ENCODE results near the gene PSMB10. TPM values are rescaled to one million over a fixed set of nuclear protein-coding genes. Genes with fewer than 3 reads are reported as not detected.
"Not testable (repeated sequence)": the region's sequence is repeated elsewhere in the genome, so short reads cannot be mapped to it uniquely, and the experiment has no call there.

PSMB10 gene
- total and polyA plus RNA-seq, 2 of the 4 experiments (the other 2 are of a cell fraction) = 28.7 to 36.7 TPM

GRCh38 chr16:67915496-67915769 is 21.2 kb downstream of the PSMB10 start:
- H3K27ac ChIP-seq (ENCODE audit: insufficient read depth, low read length); H3K4me3 ChIP-seq (ENCODE audit: insufficient read depth, low read depth, low read length); H4K91ac ChIP-seq (ENCODE audit: insufficient read depth, low read depth, low read length); dilution Hi-C loops (cut with HindIII; ENCODE audit: low sequenced_read_pairs, unreplicated experiment); H3K18ac ChIP-seq (ENCODE audit: low read depth, low read length); intact Hi-C loops (cut with micrococcal nuclease); H2BK5ac ChIP-seq (ENCODE audit: low read depth, low read length, poor library complexity, severe bottlenecking); H2AK9ac ChIP-seq (replicated peaks; ENCODE audit: low read depth, low read length, poor library complexity); CTCF ChIA-PET; H2BK15ac ChIP-seq (ENCODE audit: low read depth, low read length); H2BK120ac ChIP-seq (ENCODE audit: low read depth, low read length); POLR2A ChIA-PET (ENCODE audit: unreplicated experiment); H2AFZ ChIP-seq (replicated peaks; ENCODE audit: low read length, poor library complexity); H3K4ac ChIP-seq (ENCODE audit: low read depth, low read length); H4K5ac ChIP-seq (ENCODE audit: low read depth, low read length); in situ Hi-C loops (cut with MboI; ENCODE audit: low sequenced_read_pairs); H3K4me2 ChIP-seq (ENCODE audit: low read depth, low read length); H2BK20ac ChIP-seq (ENCODE audit: low read depth, low read length); H3K14ac ChIP-seq (replicated peaks; ENCODE audit: low read depth, low read length); H3K23ac ChIP-seq (ENCODE audit: low read depth, low read length); H3K27me3 ChIP-seq (ENCODE audit: control insufficient read depth, insufficient read depth, low read length); H3K9ac ChIP-seq (ENCODE audit: low read depth, low read length); H3K56ac ChIP-seq (ENCODE audit: extremely low read depth, insufficient read depth, low read length); BruUV-seq (replicated peaks); H2AK5ac ChIP-seq (ENCODE audit: low read depth, low read length); H3K9me3 ChIP-seq (ENCODE audit: control insufficient read depth, insufficient read depth, low read length); DNase-seq; ATAC-seq (ENCODE audit: low read depth); H4K8ac ChIP-seq (ENCODE audit: low read depth in 2 of 2, low read length in 2 of 2): not testable (repeated sequence)
- Histone ChIP-seq H3K9me1 (ENCODE audit: insufficient read depth, low read length) (peaks cover 32% of the 10 kb centered on the region), H3K36me3 (ENCODE audit: control insufficient read depth, insufficient read depth, low read length) (peaks cover 18% of the 10 kb centered on the region), H3K4me1 (ENCODE audit: control insufficient read depth, insufficient read depth, low read length) (peaks cover 23% of the 10 kb centered on the region), H4K20me1 (ENCODE audit: insufficient read depth, low read length) (peaks cover 51% of the 10 kb centered on the region), H3K79me1 (ENCODE audit: low read depth in 1 of 2, low read length in 2 of 2) (peaks cover 18 to 62% of the 10 kb centered on the region in 2 experiments)
- whole genome bisulfite sequencing, 2 experiments (ENCODE audit: extremely low coverage in 2 of 2, insufficient read length in 1 of 2) = no CpG with 5 or more reads among the region's 2 CpGs

Measured in IMR-90 (cell line).